Colonic mucosa (tissue), 4 donors: ENCODE results near the gene ZEB2. TPM values are rescaled to one million over a fixed set of nuclear protein-coding genes. Genes with fewer than 3 reads are reported as not detected.

Source experiments
- DNase-seq: peaks from one replicate; pipeline ENCODE4 v3.0.0-alpha.2; 2020
- H3K27ac ChIP-seq: fragments of 200-600 bp; one replicate; pipeline ENCODE4 v1.8.0; 2021
- H3K27me3 ChIP-seq: fragments of 200-600 bp; one replicate; pipeline ENCODE4 v1.8.0; 2021
- H3K36me3 ChIP-seq: fragments of 200-600 bp; one replicate; pipeline ENCODE4 v1.8.0; 2021
- H3K4me1 ChIP-seq: fragments of 200-600 bp; one replicate; pipeline ENCODE4 v1.8.0; 2021; ENCODE audit warnings: mild to moderate bottlenecking
- H3K4me3 ChIP-seq: fragments of 200-600 bp; one replicate; pipeline ENCODE4 v1.8.0; 2021
- H3K9ac ChIP-seq, 2 donors: one replicate each; pipeline ENCODE4 v1.7.0; 2013; ENCODE audit warnings: control low read depth in 2 of 2, low read depth in 2 of 2, low read length in 2 of 2
- H3K9me3 ChIP-seq: fragments of 200-600 bp; one replicate; pipeline ENCODE4 v1.8.0; 2021
- intact Hi-C: fragments of 100-400 bp; cut with DNase I; formaldehyde crosslinking; loops from one replicate; pipeline ENCODE4 v1.14.1; 2022
- total RNA-seq, 2 donors: library from RNA; stranded (reverse); fragmentation: NEBNext Ultra II Directional in 1 of 2; extraction: Animal tissue kit (Norgen Biotek cat#: 25700) in 1 of 2; gene quantifications; one replicate each; pipeline ENCODE4 v1.2.1, GENCODE V29; 2021
- TF ChIP-seq, protein P1 (sequence below): fragments of 200-600 bp; IDR thresholded peaks from one replicate; pipeline ENCODE4 v1.8.0; 2022; ENCODE audit warnings: antibody characterized with exemption, mild to moderate bottlenecking
- donor health status: healthy.
- donor health status: DM: no; HTN: no; CAD: no.
- donor health status: DM: no; HTN: no; CAD: no.

The ZEB2 gene
- total RNA-seq, 2 donors from 2014 or later = 17.4 to 29.6 TPM

DNA sequence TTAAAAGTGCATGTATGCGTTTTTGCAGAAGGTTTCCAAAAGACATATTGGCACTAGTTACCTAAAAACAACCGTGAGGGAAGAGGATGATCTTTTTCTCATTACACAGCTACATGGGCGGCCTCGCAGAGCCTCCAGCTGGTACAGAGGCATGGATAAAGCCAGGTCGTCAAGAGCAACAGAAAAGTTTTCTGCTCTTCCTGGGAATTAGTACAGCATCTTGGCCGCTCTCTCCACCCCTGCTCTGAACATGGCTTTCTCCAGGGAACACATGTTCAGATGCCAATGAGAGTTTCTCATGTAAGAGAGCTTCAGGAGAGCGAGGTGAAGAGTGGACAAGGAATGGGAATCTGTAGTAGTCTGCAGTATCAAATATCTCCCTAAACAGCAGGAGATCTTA lies 108.4 kb downstream of the ZEB2 start:
- Histone ChIP-seq H3K36me3 (no peaks in the 10 kb centered on the region), H3K27ac (no peak overlapping the region), H3K4me3 (no peak overlapping the region), H3K27me3 (no peaks in the 10 kb centered on the region), H3K9me3 (no peaks in the 10 kb centered on the region), H3K9ac (no peak overlapping the region), H3K4me1 (no peaks in the 10 kb centered on the region)
- TF ChIP-seq, protein P1, sequence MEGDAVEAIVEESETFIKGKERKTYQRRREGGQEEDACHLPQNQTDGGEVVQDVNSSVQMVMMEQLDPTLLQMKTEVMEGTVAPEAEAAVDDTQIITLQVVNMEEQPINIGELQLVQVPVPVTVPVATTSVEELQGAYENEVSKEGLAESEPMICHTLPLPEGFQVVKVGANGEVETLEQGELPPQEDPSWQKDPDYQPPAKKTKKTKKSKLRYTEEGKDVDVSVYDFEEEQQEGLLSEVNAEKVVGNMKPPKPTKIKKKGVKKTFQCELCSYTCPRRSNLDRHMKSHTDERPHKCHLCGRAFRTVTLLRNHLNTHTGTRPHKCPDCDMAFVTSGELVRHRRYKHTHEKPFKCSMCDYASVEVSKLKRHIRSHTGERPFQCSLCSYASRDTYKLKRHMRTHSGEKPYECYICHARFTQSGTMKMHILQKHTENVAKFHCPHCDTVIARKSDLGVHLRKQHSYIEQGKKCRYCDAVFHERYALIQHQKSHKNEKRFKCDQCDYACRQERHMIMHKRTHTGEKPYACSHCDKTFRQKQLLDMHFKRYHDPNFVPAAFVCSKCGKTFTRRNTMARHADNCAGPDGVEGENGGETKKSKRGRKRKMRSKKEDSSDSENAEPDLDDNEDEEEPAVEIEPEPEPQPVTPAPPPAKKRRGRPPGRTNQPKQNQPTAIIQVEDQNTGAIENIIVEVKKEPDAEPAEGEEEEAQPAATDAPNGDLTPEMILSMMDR = no peak
- intact Hi-C loops = loop anchor here (5.0 kb wide), 1 partner anchor 414 kb away; no protein-coding TSS in a partner anchor
- no peak for DNase-seq

DNA sequence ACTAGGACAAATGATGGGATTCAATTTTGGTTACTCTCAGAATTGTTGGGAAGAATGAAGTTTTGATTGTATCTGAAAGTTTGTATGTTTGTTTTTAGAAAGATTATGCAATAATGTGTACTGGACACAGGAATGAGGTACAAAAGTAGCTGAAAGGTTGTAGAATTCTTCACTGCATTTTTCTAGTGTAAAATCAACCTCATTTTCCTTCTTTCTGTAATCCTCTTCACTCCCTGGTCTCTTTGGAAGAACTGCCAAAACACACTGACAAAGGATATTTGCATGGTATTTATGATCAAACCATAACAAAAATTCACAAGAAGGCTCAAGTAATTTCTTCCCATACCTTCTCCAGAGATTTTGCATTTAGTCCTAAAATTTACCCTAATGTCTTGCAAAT lies 110.7 kb downstream of the ZEB2 start:
- Histone ChIP-seq H3K27me3 (no peaks in the 10 kb centered on the region), H3K4me1 (no peaks in the 10 kb centered on the region), H3K27ac (no peak overlapping the region), H3K36me3 (no peaks in the 10 kb centered on the region), H3K9me3 (no peaks in the 10 kb centered on the region), H3K4me3 (no peak overlapping the region), H3K9ac (no peak overlapping the region)
- DNase-seq = no peak
- intact Hi-C loops = no loop called here
- TF ChIP-seq, protein P1 = no peak

DNA sequence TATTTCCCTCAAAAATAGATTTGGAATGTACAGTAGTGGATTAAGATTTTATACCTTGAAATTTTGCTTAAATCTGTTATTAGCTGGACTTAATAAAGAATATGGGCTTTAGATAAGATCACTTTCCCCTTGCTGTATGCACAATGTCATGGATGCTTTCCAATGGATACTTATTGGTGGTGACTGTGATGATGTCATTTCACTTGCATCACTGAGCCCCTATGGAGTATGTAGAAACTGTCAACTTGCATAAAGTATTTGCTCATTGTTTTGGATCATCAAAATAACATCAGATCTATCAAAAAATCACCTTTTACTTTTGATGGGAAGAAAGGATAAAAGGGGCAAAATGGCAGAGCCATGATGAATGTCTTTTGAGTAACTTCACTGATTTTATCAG lies 112.7 kb downstream of the ZEB2 start:
- intact Hi-C loops = no loop called here
- Histone ChIP-seq H3K4me1 (no peaks in the 10 kb centered on the region), H3K9ac (no peak overlapping the region), H3K4me3 (no peak overlapping the region), H3K27ac (no peak overlapping the region), H3K9me3 (no peaks in the 10 kb centered on the region), H3K36me3 (no peaks in the 10 kb centered on the region), H3K27me3 (no peaks in the 10 kb centered on the region)
- TF ChIP-seq, protein P1 = no peak
- no peak for DNase-seq

DNA sequence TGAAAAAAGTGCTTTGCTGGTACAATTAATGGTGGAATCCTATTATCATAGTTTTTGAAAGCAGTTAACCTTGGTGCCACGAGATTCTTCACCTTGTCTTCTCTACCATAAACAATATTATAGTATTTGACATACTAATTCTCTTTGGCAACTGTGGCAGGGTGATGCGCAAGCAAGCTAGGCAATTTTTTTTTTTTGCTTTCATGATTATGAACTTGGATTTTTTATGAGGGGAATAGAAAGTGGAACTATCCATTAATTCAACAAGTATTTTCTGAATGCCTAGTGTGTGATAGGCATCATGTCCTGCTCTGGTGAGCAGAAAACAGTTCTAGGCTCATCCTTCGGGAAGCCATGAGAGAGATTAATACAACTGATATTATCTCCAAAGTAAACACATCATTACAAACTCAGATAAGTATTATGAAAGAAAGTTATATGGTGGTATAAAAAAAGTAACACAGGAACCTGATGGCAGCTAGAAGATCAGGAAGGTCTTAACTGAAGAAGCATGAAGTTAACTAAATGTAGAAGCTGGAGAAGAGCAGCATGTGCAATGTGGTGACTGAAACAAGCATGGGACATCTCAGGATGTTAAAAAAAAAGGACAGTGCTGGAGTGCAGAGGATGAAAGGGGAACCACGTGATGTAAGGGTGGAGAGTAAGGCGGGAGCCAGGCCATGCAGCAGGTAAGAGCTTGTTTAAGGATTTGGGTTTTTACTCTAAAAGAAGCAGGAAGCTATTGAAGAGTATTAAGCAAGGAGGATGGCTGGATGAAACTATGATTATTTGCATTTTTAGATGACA lies 113.7 kb downstream of the ZEB2 start:
- Histone ChIP-seq H3K4me1 (no peaks in the 10 kb centered on the region), H3K9ac (no peak overlapping the region), H3K4me3 (no peak overlapping the region), H3K27ac (no peak overlapping the region), H3K9me3 (no peaks in the 10 kb centered on the region), H3K36me3 (no peaks in the 10 kb centered on the region), H3K27me3 (no peaks in the 10 kb centered on the region)
- no peak for DNase-seq
- intact Hi-C loops = no loop called here
- TF ChIP-seq, protein P1 = no peak

DNA sequence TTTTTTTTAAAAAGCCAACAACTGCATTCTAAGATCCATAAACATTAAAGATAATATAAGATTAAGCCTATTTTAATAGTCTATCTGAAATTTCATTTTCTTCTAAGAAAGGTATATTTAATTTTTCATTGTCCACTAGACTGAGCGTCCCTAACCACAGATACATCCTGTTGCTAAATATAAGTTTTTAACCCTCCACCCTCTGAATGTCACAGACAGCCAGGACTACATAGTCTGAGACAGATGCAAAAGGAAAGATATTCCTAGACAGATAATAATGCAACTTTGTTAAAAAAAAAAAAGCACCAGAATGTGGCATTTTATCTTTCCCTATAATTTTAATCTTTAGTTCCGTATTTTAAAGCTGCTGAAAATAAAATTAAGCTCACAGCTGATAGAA lies 114.6 kb downstream of the ZEB2 start:
- H3K9ac ChIP-seq = no peak overlapping the region
- H3K4me1 ChIP-seq = no peaks in the 10 kb centered on the region
- no peaks in the 10 kb centered on the region for H3K27me3 ChIP-seq
- no peaks in the 10 kb centered on the region for H3K9me3 ChIP-seq
- H3K4me3 ChIP-seq = no peak overlapping the region
- intact Hi-C loops = no loop called here
- TF ChIP-seq, protein P1 = no peak
- DNase-seq = no peak
- no peaks in the 10 kb centered on the region for H3K36me3 ChIP-seq
- H3K27ac ChIP-seq = no peak overlapping the region
